GM19455 (cell line): ENCODE data around the gene TIGD3.

Experiments used
- ATAC-seq: cut with Tn5 transposase; IDR thresholded peaks from one replicate; pipeline ENCODE4 v1.9.1; 2021; ENCODE audit not compliant: unreplicated experiment

The TIGD3 gene

GRCh38 chr11:65363770-65364169, 9.2 kb downstream of the TIGD3 start:
- ATAC-seq = no peak

- ATAC-seq = no peak
These were observed 11.8 kb downstream of the TIGD3 start for GRCh38 chr11:65366340-65366773.

DNA sequence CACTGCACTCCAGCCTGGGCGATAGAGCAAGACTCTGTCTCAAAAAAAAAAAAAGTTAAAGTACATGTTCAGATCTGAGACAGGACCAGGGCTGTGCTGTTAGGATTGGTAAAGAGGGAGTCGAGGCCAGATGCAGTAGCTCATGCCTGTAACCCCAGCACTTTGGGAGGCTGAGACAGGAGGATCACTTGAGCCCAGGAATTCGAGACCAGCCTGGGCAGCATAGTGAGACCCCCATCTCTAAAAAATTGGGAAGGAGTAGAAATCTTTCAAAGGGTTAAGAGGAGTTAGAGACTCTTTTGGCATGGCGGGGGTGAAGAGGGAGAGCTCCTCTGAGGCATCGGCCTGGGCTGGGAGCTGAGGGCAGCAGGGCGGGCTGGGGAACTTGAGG, 16.1 kb downstream of the TIGD3 start:
- no peak for ATAC-seq

DNA sequence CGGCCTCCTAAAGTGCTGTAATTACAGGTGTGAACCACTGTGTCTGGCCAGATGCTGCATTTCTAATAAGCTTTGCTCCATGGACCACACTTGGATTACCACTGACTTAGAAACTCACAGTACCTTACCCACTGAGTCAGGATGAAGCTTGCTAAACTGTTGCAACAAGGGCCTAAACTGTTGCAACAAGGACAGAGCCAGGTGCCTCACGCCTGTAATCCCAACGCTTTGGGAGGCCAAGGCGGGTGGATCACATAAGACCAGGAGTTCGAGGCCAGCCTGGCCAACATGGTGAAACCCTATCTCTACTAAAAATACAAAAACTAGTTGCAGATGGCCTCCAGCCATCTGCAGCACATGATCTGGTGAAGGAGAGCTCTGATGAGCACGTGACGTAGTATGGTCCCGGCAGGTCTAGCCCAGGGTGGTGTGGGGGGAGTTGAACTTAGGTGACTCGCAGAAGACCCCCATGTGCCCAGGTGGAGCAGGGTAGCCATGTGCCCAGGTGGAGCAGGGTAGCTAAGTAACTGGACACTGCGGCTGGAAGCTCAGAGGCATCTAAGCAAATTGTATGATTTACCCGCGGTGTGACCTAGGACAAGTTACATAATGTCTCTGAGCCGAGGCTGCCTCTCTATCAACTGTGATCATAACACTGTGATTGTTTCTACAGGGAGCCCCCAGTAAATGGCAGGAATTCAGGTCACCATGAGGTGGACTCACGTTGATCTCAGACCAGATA, 19.5 kb downstream of the TIGD3 start:
- no peak for ATAC-seq

- ATAC-seq = no peak
These were observed 20.5 kb downstream of the TIGD3 start for GRCh38 chr11:65375012-65375411.

- no peak for ATAC-seq
These were observed 21.7 kb downstream of the TIGD3 start for GRCh38 chr11:65376138-65376713.

DNA sequence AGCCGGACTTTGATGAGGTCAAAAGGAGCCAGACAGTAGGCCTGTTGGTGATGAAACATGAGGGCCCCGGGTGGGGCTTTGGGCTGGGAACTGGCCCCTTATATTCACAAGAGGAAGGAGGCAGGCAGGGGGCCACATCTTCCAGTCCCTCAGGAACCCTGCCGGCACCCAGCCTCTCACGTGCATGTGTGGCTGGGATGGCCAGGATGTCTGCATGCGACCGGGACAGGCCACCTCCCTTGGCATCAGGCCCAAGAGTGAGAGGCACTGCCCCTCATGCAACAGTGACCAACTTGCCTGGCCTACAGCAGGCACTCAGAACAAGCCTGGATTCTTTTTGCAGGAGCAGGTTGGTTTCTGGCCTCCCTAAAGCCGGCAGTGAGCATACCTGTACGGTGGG, 22.5 kb downstream of the TIGD3 start:
- ATAC-seq = no peak

GRCh38 chr11:65377777-65378176, 23.2 kb downstream of the TIGD3 start:
- no peak for ATAC-seq

DNA sequence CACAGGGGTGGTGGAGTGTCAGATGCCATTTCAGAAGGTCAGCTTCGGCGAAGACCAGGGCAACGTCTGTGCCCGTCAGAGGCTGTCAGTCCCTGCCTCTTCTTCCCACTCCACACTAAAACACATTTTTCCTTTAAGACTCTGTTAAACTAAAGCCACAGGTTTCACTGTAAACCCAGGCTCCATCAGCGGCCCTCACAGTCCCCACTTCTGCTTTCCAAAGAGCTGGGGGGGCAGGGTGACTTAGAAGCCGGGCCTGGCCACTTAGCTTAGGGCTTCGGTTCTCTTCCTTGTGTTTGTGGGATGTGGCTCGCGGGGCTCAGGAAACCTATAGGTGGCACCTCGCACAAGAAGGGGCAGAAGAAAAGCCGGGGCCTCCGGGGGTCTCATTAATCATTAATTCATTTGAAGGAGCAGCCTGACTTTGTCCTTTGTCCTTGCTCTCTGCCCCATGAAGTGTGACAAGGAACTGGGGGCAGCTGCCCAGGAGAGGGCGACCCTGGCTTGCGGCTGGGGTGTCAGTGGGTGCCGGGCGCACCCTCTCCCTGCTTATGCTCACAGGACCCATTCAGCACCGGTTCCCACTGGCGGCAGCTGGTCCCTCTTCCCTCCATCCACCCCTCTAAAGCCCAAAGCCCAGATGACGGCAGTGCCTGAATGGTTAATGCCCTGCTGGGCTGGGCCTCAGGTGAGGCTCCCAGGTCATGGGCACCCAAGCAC, 23.8 kb downstream of the TIGD3 start:
- no peak for ATAC-seq

DNA sequence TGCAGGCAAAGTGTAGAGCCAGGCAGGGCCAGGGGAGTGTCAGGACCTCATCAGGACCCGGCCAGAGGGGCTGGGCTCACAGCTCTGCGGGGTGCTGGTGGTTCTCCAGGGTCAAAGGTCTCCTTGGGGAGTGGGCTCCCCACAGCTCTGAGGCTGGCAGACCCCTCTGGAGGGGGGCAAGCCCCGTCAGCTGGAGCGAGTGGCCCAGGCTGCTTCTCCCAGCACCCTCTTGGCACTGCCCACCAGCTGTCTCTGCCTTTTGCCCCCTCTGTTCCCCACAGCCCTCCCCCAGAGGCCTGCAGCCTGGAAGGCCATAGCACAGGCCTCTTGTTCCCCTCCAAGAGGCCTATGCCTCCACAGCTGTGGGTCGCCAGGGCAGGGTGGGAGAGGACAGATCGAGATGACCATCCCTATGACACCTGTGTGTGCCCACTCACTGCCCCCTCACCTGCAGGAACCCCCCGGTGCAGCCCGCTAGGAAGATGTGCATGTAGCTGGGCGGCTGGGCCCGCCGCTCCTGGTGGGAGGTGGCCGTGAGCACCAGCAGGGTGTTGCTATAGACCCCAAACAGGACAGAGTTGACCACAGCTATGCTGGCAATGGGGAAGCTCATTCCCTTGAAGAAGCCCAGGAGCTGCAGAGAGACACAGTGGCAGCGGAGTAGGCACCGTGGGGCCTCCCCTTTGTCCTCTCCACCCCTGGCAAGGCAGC, 24.5 kb downstream of the TIGD3 start:
- ATAC-seq = no peak

DNA sequence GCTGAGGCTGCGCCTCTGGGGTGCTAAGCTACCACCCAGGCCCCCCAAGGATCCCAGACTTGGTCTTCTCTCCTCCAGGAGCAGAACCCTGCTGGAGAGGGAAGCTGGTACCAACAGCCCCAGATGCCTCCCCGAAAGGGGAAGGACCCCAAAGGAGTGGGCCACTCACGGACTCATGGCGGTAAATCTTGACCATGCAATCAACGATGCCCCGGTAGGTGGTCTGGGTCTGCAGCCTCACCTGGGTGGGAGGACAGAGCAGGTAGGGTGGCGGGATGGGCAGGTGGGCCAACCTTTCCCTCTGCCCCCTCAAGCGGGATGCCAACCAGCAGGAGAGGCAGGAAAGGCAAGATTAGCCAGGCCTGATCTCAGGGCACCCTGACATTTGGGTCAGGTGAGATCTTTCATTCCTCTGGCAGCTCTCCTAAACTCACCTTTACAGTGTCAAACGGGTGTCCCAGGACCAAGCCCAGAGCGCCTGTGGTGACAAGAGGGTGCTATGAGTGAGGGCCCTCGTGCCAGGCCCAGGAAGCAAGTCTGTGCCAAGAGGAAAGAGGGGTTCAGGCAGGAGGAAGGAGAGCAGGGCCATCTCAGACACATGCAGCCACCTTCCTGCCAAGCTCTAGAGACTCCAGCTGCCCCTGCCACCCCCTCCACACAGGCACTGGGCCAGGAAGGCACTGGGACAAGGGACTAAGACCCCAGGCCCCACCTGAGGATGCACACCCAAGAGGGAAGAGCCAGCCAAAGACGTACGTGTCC, 25.3 kb downstream of the TIGD3 start:
- ATAC-seq = no peak

DNA sequence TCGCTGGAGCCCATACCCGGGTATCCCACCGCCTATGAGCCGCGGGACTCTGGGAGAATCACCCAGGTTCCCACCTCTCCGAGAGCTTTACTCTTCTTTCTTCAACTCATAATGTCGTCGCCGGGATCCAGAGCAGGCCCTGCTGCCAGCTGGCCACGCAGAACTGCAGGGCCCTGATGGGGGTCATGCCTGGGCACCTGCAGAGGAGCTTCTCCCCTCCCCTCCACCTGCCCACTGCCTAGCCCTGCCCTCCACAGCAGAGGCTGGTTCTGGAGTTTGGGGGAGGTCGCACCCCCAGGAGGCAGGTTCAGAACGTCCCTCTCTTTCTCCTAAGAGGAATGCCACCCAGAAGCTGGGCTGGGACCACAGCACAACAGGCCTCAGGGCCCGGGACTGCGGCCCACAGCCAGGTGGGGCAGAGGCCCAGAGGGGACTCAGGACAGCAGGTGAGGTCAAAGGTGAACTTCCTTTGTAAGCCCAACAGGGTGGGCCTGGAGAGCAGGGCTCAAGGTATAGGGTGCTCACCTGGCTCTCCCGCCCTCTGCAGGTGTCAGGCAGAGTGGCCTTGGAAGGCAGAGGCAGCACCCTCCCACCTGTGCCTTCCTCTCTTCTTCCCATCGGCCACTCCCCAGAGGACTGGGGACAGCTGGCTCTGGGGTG, 26.0 kb downstream of the TIGD3 start:
- ATAC-seq = no peak

- no peak for ATAC-seq
These were observed 27.1 kb downstream of the TIGD3 start for GRCh38 chr11:65381716-65382032.

GRCh38 chr11:65382033-65382803, 27.7 kb downstream of the TIGD3 start, which contains the start of gene SLC25A45:
TSS of gene SLC25A45 (minus strand) at chr11:65382646. CDS start at chr11:65381951, 695 bp downstream.
- ATAC-seq = peak; percentile 58

- ATAC-seq = no peak
These were observed 28.3 kb downstream of the TIGD3 start for GRCh38 chr11:65382804-65383368.

- no peak for ATAC-seq
These were observed 29.2 kb downstream of the TIGD3 start for GRCh38 chr11:65383778-65384177.

- no peak for ATAC-seq
These were observed 29.8 kb downstream of the TIGD3 start for GRCh38 chr11:65384301-65384889.

DNA sequence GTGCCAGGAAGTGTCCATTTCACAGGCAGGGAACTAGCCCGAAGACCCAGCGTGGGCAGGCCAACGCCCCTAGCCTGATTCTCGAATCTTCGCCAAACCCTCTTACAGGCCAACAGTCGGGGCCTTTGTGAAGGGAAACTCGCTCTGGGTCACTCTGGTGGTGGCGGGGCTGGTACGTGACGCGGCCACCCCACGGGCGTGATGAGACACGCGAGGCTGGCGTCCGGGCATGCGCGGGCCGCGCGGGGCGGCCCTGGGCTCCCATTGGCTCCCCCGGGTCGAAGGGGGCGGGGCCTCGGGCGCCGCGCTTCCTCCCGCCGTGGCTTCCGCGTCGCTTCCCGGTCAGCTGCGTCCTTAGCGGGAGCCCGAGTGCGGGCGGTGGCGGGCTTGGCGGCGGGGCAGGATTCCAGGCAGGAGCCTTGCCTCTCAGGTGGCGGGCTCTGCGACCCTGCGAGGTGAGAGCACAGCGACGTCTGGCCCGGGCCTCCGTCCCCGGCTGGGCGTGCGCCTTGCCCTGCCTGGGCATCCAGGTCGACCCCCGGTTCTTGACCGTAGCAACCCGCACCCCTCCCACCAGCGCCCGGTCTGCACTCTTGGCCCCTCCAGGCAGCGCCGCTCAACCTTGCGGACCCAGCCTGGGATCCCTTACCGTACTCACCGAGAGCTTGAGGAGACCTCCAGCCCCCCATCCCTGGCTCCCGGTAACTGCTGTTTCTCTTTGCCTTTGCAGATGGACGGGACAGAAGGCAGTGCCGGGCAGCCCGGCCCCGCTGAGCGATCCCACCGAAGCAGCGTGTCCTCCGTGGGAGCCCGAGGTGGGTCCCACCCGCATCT, 32.0 kb downstream of the TIGD3 start, which contains the start of gene FRMD8:
Gene FRMD8 (plus strand): TSS at position 331 of the 834 bp plus-strand sequence. CDS start 400 bp downstream, at position 731.
- no peak for ATAC-seq
